ENCODE data around the gene GPC6.
"Not testable (repeated sequence)": the region's sequence is repeated elsewhere in the genome, so short reads cannot be mapped to it uniquely, and the experiment has no call there.

GPC6 gene

GRCh38 chr13:93270769-93271742, 44.4 kb downstream of the GPC6 start:
- DNase-seq = no peak

GRCh38 chr13:93279982-93280381, 53.4 kb downstream of the GPC6 start:
- DNase-seq = no peak

- no peak for DNase-seq
Measured at GRCh38 chr13:93280688-93281087, 54.1 kb downstream of the GPC6 start.

GRCh38 chr13:93283255-93283654, 56.6 kb downstream of the GPC6 start:
- DNase-seq = no peak

GRCh38 chr13:93284064-93284463, 57.5 kb downstream of the GPC6 start:
- DNase-seq = no peak

GRCh38 chr13:93286047-93286446, 59.4 kb downstream of the GPC6 start:
- DNase-seq = no peak

GRCh38 chr13:93289053-93289452, 62.4 kb downstream of the GPC6 start:
- DNase-seq = no peak

GRCh38 chr13:93289842-93290241, 63.2 kb downstream of the GPC6 start:
- no peak for DNase-seq

- DNase-seq = no peak
Measured at GRCh38 chr13:93290503-93290902, 63.9 kb downstream of the GPC6 start.

- no peak for DNase-seq
Measured at GRCh38 chr13:93292366-93292765, 65.8 kb downstream of the GPC6 start.

GRCh38 chr13:93293710-93294109, 67.1 kb downstream of the GPC6 start:
- no peak for DNase-seq

- no peak for DNase-seq
Measured at GRCh38 chr13:93296584-93296983, 70.0 kb downstream of the GPC6 start.

GRCh38 chr13:93298713-93299112, 72.1 kb downstream of the GPC6 start:
- DNase-seq = no peak

- no peak for DNase-seq
Measured at GRCh38 chr13:93304134-93304533, 77.5 kb downstream of the GPC6 start.

- no peak for DNase-seq
Measured at GRCh38 chr13:93304868-93305613, 78.4 kb downstream of the GPC6 start.

GRCh38 chr13:93305886-93306285, 79.3 kb downstream of the GPC6 start:
- no peak for DNase-seq

GRCh38 chr13:93307136-93307535, 80.5 kb downstream of the GPC6 start:
- no peak for DNase-seq

- no peak for DNase-seq
Measured at GRCh38 chr13:93307651-93308050, 81.0 kb downstream of the GPC6 start.

GRCh38 chr13:93309886-93310523, 83.4 kb downstream of the GPC6 start:
- no peak for DNase-seq

GRCh38 chr13:93316841-93317240, 90.2 kb downstream of the GPC6 start:
- no peak for DNase-seq

- no peak for DNase-seq
Measured at GRCh38 chr13:93318534-93319254, 92.1 kb downstream of the GPC6 start.

GRCh38 chr13:93320942-93321341, 94.3 kb downstream of the GPC6 start:
- no peak for DNase-seq

GRCh38 chr13:93323880-93324279, 97.3 kb downstream of the GPC6 start:
- not testable (repeated sequence) for DNase-seq

All from T1000 (cell line).